CD4-positive, alpha-beta T cell treated with Interleukin-6 at 100 ng/mL for 8 hours (primary cell): ENCODE measurements around the gene PTPN14.

Source experiments
- DNase-seq: peaks from one replicate; pipeline ENCODE4 v3.0.0-alpha.2; 2020; ENCODE audit warnings: mixed read lengths, low spot score

Gene PTPN14

DNA sequence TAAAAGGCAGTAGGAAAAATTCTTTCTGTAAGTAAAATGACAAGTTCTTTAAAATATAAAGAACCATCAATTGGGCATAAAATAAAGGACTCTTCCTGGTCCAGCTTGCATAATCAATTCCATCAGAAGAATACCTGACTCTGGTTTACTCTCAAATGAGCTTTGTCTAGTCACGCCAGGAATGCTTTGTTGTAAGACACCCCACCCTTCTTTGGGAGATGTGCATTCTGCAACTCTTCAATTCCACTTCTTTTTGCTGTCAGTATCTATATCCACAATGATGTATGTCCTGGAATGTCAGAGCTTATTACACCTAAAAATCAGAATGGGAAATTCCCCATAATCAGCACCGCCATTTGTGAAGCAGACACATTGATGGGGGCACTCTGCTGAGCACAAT lies 76.1 kb downstream of the PTPN14 start:
- DNase-seq: no peak

DNA sequence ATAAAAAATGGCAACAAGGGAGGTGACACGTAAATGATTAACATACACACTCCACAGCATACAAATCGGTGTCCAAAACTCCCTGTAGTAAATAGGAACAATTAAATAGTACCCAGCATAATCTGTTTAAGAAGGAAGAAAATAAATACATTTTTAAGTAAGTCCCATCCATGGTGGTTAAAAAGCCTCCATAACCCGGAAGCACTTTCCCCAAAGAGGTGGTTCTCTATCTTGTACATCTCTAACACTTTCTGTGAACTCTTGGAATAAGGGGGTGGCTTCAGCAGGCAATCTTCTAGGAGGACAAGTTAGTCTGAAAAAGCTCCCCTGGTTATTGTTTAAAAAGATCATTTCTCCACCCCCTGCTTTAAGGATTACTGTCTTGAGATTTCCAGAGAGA lies 76.9 kb downstream of the PTPN14 start:
- no peak for DNase-seq

DNA sequence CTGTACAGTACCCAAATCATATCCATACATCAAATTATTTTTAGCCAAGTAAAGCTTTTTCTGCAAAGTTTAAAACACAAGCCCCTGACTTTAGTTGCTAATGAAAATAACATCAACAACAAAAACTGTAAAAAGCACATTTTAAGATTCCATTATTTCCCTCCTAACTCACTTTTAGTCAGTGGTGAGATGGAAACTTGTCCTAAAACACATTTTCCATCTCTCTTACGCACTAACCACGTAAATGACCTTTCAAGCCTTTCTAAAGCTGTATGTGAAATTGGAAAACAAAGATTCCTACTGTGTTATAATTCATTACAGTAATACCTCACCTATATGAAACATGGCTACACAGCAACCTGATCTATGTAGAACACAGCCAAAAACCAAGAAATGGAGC lies 77.5 kb downstream of the PTPN14 start:
- no peak for DNase-seq

DNA sequence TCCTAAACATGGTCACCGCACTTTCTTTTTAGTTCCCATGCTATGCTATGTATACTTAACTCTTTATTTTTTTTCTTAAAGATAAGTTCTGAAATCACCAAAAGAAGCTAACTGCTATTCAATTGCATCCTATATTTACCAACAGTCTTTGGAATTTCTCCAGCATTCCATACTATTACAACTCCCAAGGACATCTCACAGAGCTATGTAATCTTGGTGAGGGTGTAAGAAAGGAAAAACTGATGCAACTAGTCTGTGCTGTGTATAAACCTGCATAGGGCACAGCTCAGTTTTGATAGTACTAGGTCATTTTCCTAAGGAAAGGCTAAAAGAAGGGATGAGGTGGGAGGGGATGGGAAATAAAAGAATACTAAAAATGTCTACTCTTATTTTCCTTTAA lies 78.0 kb downstream of the PTPN14 start:
- no peak for DNase-seq

DNA sequence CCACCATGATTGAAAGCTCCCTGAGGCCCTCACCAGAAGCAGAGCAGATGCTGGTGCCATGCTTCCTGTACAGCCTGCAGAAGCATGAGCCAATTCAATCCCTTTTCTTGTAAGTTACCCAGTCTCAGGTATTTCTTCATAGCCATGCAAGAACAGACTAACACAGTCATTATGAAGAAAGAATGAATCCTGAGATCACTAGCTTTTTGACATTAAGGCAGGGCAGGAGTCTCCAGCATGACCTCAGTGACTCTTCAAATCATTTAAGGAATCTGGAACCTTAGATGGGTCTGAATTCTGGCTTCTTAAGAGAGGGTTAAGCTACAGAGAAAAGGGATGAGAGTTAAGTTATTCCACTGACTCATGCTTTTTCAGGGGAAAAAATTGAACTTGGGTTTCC lies 79.0 kb downstream of the PTPN14 start:
- DNase-seq: no peak

DNA sequence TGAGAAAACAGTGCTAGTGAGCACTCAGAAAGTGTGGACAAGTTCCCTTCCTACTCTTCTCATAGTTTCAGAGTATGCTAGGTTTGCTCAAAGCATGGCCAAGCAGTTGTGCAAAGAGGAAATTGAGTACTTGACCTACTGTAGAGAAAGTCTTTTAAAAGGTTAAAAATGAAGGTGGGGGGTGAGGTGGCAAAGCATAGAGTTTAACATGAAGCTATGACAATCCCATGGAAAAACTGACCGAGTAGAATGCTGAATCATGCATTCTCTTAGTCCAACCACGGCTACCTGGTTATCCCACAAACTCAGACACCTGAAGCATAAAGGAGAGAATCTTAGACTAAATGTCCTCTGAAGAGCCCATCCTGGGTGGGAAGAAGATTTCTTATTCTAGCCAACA lies 79.9 kb downstream of the PTPN14 start:
- no peak for DNase-seq

DNA sequence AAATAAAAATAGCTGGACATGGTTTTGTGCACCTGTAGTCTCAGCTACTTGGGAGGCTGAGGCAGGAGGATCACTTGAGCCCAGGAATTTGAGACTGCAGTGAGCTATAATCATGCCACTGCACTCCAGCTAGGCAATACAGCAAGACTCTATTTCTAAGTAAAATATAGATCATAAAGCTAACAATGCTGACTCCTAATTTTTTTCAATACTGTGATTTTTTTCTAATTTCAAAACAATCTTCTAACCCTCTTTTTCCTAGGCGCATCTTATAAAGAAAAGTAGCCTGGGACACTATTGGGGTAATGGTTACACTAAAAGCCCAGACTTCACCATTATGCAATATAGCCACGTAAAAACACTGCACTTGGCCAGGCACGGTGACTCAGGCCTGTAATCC lies 81.3 kb downstream of the PTPN14 start:
- no peak for DNase-seq

DNA sequence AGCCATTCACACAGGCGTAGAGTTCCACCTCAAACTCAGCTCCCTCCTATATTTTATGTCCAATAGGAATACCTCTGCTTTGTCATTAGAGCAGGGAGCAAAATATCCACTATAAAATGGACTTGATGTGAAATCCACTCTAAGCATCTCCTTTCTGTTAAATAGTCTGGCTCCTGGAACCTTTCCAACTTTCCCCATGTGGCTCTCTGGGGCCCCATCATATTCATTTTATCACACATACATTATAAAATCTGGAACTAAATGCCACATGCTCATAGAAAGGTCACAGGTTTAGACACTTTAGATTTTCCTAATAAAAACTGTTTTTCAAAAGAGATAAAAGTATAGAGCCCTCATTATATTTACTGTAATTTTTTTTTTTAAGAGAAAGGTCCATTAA lies 82.1 kb downstream of the PTPN14 start:
- no peak for DNase-seq

DNA sequence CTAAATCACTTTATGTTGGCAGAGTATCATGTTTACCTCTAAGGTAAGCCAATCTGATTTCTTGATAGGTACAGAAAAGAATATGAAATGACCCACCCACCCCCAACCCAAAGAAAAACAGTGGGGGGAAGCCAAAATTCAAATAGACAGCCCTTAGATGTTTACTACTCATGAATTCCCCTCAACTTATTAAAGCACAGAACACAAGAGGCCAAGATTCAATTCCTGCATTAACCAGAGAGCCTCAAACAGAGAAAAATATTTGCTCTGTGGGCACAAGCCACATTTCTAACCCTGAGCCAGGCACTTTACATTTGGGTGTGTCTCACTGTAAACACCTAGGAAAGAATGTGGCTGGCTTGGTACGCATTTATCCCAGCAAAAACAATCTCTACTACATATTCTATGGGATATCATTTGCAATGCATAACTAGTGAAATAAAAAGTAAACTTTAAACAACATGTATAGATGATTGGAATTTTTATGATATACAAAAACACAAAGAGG lies 84.3 kb downstream of the PTPN14 start:
- no peak for DNase-seq

DNA sequence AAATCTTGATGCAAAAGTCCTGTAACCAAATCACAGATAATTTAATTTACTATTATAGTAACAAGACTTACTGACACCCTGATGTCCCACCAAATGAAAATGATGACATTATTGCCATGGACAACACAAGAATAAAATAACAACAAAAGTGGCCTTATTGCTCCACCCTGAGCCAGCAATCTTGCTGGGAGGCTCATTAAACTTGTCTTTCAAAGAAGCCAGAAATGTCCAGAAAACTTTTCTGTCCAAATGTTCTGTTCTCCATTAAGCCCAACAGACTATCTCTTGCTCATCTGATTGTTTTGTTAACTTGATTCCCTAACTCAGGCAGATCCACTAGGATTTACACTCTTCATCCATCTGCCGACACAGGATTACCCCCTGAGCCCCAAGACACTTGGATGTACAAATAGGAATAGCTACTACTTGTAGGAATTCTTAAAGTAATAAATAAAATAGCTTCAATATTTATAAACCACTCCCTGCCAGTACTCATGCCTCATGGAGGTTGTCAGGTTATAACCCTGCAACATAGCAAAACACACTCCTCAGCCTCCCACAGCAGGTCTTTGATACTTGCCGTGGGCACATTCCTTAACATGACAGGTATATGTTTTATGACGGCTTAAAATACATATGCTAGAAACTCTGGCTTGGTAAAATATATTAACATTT lies 84.9 kb downstream of the PTPN14 start:
- no peak for DNase-seq

DNA sequence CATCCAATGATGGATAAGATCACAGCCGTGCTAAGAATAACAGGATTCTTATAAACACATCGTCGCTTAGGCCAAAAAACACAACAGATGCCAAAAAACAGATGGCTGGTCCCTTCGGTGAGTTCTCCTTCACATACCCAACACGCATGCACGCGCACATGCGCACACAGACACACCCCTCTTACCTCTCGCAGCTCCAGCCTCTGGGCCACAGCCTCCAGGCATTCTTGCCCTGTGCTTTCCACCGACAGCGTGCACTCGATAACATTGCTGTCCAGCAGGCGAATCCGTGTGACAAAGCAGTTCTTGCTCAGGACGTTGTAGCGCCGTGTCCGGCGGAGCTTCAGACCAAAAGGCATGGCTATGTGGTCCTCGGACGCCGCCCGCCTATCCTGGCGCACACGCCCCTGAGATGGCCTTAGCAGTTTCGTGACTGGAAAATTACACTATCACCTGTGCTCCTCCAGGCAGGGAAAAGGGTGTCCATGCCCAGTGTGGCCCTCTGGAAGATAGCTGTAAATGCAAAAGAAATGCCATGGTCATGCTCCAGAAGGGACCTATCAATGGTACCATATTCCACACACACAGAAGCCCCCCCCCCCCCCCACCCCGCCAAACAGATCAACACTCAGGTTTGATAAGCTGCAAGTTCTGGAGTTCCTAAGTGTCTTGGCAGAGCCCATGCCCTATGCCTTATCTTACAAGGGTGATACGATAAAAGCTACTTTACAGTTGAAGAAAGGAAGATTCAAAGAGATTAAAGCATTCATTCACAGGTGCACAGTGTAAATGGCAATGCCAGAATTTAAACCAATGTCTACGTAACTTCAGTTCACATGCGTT lies 86.7 kb downstream of the PTPN14 start:
- DNase-seq: no peak

DNA sequence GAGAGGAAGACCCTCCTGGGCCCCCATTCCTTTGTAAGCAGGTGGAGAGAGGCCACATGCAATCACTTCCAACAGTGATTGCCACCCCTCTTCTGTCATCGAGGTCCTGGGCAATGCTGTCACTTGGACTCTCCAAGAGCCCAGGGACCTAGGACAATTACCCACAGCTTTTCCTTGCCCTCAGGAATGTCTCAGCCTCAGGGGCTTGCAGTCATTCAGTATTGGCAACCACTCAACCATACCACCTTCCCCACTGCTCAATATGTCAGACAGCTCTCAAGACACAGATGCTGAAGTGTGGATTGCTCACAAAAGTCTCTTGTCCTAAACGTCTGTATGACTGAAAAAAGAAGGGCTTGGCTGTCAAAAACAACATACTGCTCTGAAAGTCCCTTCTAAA lies 87.8 kb downstream of the PTPN14 start:
- no peak for DNase-seq

DNA sequence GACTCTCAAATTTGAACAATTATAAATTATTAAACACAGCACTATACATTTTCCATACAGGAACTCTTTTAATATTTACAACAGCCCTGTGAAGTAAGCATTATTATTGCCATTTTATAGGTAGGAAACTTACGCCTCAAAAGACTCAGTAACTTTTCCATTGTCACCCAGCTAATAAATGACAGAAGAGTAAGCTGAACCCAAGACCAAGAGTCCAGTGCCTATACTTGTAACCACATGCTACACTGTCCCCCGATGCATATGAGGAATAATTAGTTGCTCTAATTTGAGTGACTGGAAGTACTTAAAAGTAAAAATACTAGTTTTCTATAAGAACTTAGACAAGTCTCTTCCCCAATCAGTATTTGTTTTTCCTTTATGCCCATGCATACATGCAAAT lies 88.5 kb downstream of the PTPN14 start:
- DNase-seq: no peak

DNA sequence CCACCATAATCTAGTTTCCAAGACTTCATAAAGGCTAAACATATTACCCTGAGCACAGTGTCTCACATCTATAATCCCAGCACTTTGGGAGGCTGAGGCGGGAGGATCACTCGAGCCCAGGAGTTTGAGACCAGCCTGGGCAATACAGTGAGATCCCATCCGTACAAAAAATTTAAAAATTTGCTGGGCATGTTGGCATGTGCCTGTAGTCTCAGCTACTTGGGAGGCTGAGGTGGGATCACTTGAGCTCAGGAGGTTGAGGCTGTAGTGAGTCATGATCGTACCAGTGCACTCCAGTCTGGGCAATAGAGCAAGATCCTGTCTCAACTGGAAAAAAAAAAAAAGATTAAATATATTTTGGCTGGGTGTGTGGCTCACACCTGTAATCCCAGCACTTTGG lies 90.1 kb downstream of the PTPN14 start:
- DNase-seq: no peak

DNA sequence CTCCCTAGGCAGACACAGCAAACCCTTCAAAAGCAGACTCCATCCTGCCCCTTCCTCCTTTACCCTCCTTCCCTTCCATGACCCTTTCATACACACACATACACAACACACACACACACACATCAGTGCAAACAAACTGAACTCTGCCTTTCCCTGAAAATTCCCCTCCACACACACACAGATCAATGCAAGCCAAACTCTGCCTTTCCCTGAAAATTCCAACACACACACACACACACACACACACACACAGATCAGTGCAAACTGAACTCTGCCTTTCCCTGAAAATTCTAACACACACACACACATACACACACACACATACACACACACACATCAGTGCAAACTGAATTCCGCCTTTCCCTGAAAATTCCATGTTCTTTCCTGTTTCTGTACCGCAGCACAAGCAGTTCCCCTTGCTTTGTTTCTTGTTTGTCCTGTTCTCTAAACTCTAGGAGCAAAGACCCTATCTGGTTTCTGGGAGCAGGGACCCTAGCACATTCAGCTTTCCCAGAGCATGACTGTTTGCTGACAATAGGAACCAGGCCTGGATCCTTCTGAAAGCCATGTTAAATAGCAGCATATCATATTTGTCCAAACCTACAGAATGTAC lies 91.0 kb downstream of the PTPN14 start:
- DNase-seq: no peak

DNA sequence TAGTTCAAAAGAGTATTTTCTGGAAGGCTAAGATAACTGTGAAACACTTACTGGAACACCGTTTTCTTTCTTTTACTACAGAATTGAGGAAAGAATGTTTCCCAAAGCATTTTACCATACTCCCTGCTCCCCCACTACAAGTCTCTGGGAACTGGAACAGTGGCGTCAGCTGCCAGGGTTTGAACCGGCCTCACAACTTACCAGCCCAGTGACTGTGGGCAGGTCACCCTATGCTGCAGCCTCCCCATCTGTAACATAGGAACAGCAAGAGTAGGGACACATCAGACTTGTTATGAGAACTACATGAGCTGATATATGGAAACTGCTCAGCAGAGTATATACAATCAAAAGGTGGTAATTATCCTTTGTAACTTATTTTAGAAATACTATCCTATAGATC lies 91.5 kb downstream of the PTPN14 start:
- no peak for DNase-seq

DNA sequence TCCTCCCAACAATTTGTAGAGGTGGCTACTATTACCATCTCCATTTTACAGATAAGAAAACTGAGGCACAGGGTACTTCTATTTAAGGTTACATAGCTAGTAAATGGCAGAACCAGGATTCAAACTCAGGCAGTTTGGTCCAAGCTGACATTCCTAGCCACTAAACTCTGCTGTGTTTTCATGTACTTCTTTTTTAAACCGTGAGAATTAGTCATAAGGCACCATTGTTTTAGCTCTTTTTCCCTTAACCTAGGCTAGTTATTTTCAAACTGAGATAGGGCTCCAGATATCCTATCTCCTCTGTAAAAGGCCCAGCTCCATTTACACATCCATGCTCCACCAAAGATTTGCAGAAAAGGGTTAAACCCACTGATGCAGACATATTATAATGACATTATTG lies 92.9 kb downstream of the PTPN14 start:
- DNase-seq: no peak

DNA sequence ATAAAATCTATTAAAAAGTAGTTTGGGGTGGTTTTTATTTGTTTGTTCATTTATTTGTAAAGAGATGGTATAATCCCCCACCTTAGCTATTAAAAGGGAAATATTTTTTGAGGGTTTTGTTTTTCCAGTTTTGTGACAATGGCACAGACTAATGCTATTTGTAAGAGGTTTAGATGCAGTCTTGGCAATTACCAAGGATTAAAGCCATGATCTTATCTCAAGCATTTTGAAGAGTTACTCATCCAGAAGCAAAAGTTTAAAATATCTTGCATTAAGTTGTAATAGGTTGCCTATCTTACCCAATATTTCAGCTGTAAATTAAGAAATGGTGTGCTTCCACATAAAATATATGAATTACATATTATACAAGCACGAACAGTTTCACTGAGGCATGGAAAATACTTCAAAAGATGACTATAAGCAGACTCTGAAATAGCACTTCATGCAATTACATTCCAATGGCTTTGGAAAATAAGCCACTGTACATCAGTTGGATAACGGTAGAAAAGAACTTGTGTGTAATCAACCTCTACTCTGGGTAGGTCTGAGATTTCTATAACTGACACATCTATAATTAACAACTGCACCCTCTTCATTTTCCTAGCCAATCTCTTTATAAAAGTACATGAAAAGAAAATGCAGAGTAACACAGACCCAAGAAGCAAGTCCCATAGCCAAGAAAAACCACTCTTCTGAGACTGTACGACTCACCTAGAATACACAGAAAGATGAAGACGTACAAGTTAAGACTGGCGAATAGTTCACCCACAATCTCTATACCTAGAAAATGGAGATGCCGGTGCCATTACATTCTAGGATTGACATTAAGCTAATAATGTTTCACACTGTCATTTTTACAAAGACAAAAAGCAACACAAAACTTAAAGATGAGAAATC lies 95.2 kb downstream of the PTPN14 start:
- DNase-seq: no peak

DNA sequence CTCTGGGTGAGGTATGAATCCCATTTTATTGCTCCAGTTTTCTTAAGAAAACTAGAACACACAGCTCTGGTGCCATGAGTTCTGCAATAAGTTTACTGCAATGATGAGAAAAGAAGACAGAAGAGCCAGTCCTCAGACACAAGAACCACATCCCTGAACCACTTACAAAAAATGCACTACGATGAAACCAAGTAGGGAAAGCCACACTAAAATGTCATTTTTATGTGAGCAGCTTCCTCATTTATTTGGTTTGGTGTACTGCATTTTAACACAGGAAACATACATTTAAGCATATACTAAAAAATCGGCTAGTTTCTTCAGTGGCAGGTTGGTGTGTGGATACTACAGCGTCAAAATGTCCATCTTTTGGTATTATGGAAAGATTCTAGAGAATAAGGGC lies 95.9 kb downstream of the PTPN14 start:
- no peak for DNase-seq

DNA sequence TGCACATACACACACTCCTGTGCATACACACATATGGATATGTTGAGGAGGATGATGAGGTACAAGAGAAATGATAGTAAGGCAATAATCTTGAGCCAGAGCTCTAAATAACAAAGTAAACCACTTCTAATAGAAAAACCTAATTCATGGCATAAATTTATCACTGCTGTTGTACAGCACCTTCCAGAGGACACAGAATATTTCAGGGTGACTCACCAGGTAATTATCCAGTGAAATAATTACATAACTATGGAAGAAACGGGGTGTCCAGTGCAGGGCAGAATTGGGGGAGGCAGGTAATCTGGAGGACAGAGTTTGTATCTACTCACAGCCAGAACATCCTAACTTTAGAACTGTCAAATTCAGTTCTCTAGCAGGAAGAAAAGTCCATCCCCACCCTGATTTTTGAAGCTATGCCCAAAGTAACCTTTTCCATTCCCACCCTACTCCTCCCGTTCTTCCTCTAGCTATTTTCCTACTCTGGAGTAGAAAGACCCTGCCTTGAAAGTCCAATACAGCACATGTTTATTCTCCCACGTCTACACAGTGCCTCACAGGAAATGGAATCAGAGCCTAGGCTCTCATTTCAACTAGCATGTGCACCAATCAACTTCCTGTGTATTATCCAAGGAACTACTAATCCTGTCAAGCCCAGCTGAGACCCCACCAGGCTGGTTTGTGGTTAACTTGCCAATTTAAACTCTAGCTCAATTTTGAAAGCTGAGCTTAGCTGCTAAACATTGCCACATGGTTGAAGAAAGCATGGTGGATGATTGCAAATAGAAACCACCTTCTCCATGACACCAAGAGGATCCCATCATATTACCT lies 96.6 kb downstream of the PTPN14 start:
- no peak for DNase-seq

DNA sequence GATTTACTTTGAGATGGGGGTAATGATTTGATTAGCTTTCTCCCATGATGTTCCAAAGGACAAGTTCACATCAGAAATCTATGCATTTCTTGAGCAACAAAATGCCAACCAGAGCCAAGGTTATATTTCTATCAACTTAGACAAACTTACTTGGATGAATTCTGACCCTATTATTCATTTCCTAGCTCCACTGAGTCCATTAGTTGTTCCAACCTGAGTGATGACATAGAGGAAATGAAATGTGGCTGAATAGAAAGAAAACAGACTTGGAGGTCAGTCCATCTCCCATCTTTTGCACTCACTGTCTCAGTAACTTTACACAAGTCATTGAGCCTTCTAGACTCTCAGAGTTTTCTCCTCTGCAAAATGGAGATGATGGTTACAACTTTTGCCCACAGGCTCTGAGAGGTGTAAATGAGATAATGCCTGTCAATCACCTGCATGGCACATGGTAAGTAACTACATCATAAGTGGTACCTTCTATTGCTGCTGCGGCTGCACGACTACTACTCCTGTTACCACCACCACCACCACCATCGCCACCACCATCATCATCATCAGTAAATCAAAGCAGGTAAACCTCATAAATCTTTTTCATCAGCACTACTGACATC lies 98.2 kb downstream of the PTPN14 start:
- DNase-seq: no peak
